GM12801 (cell line): Measurements from ENCODE around the gene TMEM17.

Experiments
- CTCF ChIP-seq: IDR thresholded peaks from one replicate; pipeline ENCODE4 v1.5.1; 2011; ENCODE audit warnings: control low read depth; ENCODE audit not compliant: insufficient read length; ENCODE audit errors: extremely low read depth

TMEM17 gene

GRCh38 chr2:62501794-62502500 is 4.0 kb downstream of the TMEM17 start:
- TF ChIP-seq CTCF: no peak

GRCh38 chr2:62501069-62501468 is 4.9 kb downstream of the TMEM17 start:
- TF ChIP-seq CTCF: no peak

GRCh38 chr2:62499430-62500060 is 6.5 kb downstream of the TMEM17 start:
- TF ChIP-seq CTCF: no peak

GRCh38 chr2:62498739-62499138 is 7.3 kb downstream of the TMEM17 start:
- no peak for TF ChIP-seq CTCF

- TF ChIP-seq CTCF: no peak
Observed at GRCh38 chr2:62495761-62496160, 10.2 kb downstream of the TMEM17 start.

GRCh38 chr2:62492048-62492447 is 13.9 kb downstream of the TMEM17 start:
- TF ChIP-seq CTCF: no peak

GRCh38 chr2:62489702-62490101 is 16.3 kb downstream of the TMEM17 start:
- TF ChIP-seq CTCF: no peak
